PC-3 (cell line): ENCODE data around the gene GUCY1B1. TPM values are rescaled to one million over a fixed set of nuclear protein-coding genes. Genes with fewer than 3 reads are reported as not detected.

Source experiments
- ATAC-seq: fragments of 200-7000 bp; cut with Tn5 transposase; 2 replicates; pipeline ENCODE4 v1.9.1; 2020; ENCODE audit warnings: mild to moderate bottlenecking, moderate library complexity
- BruUV-seq: library from RNA; stranded (reverse); fragments of 400-500 nt; replicated peaks from 2 replicates; lab custom pipeline; 2021; lab: Mats Ljungman, UMichigan
- CTCF ChIA-PET: fragments of 300-600 bp; sonication (Branson Sonifier 250); formaldehyde crosslinking; loops from one replicate; lab custom pipeline; 2022; ENCODE audit warnings: antibody characterized with exemption; lab: Charles Lee
- POLR2A ChIA-PET: fragments of 300-600 bp; sonication (Branson Sonifier 250); formaldehyde crosslinking; loops from one replicate; lab custom pipeline; 2022; ENCODE audit warnings: antibody characterized with exemption; ENCODE audit not compliant: unreplicated experiment; lab: Charles Lee
- DNase-seq: peaks from one replicate; pipeline ENCODE4 v3.0.0-alpha.2; 2015
- H2AFZ ChIP-seq: fragments of 300-600 bp; sonication (generic); 2 replicates; pipeline ENCODE4 v1.6.0; 2016; ENCODE audit warnings: antibody characterized with exemption, low read length
- H3F3A ChIP-seq: fragments of 300-600 bp; sonication (generic); one replicate; pipeline ENCODE4 v1.6.0; 2017; ENCODE audit warnings: antibody characterized with exemption, low read length, control low read depth, mild to moderate bottlenecking; ENCODE audit not compliant: unreplicated experiment
- H3K27ac ChIP-seq: fragments of 300-600 bp; sonication (generic); 2 replicates; pipeline ENCODE4 v1.5.1; 2016; ENCODE audit warnings: mild to moderate bottlenecking, low read length
- H3K27me3 ChIP-seq: fragments of 300-600 bp; sonication (generic); 2 replicates; pipeline ENCODE4 v1.6.1; 2016; ENCODE audit warnings: low read length, mixed read lengths
- H3K36me3 ChIP-seq: fragments of 300-600 bp; sonication (generic); 2 replicates; pipeline ENCODE4 v1.6.1; 2016; ENCODE audit warnings: low read depth, mixed run types, low read length, mixed read lengths
- H3K4me1 ChIP-seq: fragments of 300-600 bp; sonication (generic); 2 replicates; pipeline ENCODE4 v1.5.1; 2016; ENCODE audit warnings: low read length; ENCODE audit not compliant: insufficient read depth
- H3K4me2 ChIP-seq: fragments of 300-600 bp; sonication (generic); 2 replicates; pipeline ENCODE4 v1.6.0; 2016; ENCODE audit warnings: low read length
- H3K4me3 ChIP-seq: fragments of 300-600 bp; sonication (generic); 2 replicates; pipeline ENCODE4 v1.5.1; 2016; ENCODE audit warnings: mild to moderate bottlenecking, low read length, mixed read lengths
- H3K79me2 ChIP-seq: fragments of 300-600 bp; sonication (generic); 2 replicates; pipeline ENCODE4 v1.6.1; 2017; ENCODE audit warnings: low read length, mixed read lengths
- H3K9ac ChIP-seq: fragments of 300-600 bp; sonication (generic); 2 replicates; pipeline ENCODE4 v1.6.0; 2016; ENCODE audit warnings: mild to moderate bottlenecking, low read length
- H3K9me2 ChIP-seq: fragments of 300-600 bp; sonication (generic); replicated peaks from 2 replicates; pipeline ENCODE4 v1.6.1; 2016; ENCODE audit warnings: mixed run types, low read length, mixed read lengths
- H3K9me3 ChIP-seq: fragments of 300-600 bp; sonication (generic); 2 replicates; pipeline ENCODE4 v1.6.1; 2016; ENCODE audit warnings: low read length, mixed read lengths
- H4K20me1 ChIP-seq: fragments of 300-600 bp; sonication (generic); 2 replicates; pipeline ENCODE4 v1.6.1; 2016; ENCODE audit warnings: low read length, mixed read lengths
- EZH2 ChIP-seq: fragments of 300-600 bp; sonication (generic); IDR thresholded peaks from one replicate; pipeline ENCODE4 v1.6.1; 2017; ENCODE audit warnings: antibody characterized with exemption, mild to moderate bottlenecking, low read length; ENCODE audit not compliant: unreplicated experiment
- EZH2phosphoT487 ChIP-seq: fragments of 300-600 bp; sonication (generic); IDR thresholded peaks from 2 replicates; pipeline ENCODE4 v1.6.1; 2018; ENCODE audit warnings: mild to moderate bottlenecking, antibody characterized with exemption, low read length, borderline replicate concordance
- intact Hi-C: fragments of 100-400 bp; cut with micrococcal nuclease; formaldehyde crosslinking; loops from 2 replicates; pipeline ENCODE4 v1.9.0; 2023
- total RNA-seq: library from RNA; depleted of rRNA; stranded (reverse); fragments of >200 nt; gene quantifications from 2 replicates; pipeline ENCODE4 v1.2.3, GENCODE V29; 2014
- TF ChIP-seq, protein P1 (sequence below): fragments of 300-600 bp; sonication (generic); conservative IDR thresholded peaks from 2 replicates; pipeline ENCODE4 v1.5.1; 2017; ENCODE audit warnings: antibody characterized with exemption, low read depth, mild to moderate bottlenecking, low read length

GUCY1B1 gene
- total RNA-seq, 1 experiment from 2014 or later, result 4.4 TPM

DNA sequence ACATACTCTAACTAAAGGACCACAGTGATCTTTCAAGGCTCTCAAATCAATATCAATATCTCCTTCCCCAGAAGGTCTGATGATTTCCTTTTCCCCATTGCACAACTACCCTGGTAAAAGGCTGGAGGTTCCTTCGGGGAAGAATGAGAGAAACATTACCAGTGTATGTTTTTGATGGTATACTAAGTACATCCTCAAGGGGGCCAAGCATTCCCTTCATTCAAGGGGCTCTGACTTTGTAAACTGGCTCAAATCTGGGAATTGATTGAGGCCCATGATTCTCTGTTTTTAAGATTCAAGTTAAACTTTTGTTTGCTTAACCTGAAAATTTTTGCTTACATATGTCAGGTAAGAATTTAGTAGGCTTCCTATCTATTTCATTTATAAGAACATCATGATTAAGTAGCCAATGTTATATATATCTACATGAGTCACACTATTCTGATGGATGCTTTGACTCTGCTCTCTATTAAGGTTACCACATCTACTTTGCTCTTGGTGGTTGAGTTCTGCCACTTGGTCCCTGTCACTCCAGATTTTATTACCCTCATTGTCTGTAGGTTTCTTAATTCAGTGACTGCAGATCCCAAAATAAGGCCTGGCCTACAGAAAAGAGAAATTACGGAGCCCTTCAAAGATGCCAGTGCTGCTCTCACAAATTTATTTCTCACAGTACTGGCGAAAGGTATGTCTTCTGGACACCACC is 16.4 kb upstream of the GUCY1B1 start:
- Histone ChIP-seq H4K20me1 (no peaks in the 10 kb centered on the region), H3K4me2 (no peak overlapping the region), H3K9ac (no peak overlapping the region), H3F3A (no peaks in the 10 kb centered on the region), H3K36me3 (no peaks in the 10 kb centered on the region), H3K27me3 (no peaks in the 10 kb centered on the region), H3K4me3 (no peak overlapping the region), H2AFZ (no peak overlapping the region), H3K27ac (no peak overlapping the region), H3K79me2 (no peaks in the 10 kb centered on the region), H3K9me3 (no peaks in the 10 kb centered on the region), H3K4me1 (peaks cover 4% of the 10 kb centered on the region; the same call in 1 of the 2 replicates), H3K9me2 (no peaks in the 10 kb centered on the region)
- ChIA-PET POLR2A (no interaction called here), CTCF (no interaction called here)
- intact Hi-C loops, result no loop called here
- TF ChIP-seq, protein P1, sequence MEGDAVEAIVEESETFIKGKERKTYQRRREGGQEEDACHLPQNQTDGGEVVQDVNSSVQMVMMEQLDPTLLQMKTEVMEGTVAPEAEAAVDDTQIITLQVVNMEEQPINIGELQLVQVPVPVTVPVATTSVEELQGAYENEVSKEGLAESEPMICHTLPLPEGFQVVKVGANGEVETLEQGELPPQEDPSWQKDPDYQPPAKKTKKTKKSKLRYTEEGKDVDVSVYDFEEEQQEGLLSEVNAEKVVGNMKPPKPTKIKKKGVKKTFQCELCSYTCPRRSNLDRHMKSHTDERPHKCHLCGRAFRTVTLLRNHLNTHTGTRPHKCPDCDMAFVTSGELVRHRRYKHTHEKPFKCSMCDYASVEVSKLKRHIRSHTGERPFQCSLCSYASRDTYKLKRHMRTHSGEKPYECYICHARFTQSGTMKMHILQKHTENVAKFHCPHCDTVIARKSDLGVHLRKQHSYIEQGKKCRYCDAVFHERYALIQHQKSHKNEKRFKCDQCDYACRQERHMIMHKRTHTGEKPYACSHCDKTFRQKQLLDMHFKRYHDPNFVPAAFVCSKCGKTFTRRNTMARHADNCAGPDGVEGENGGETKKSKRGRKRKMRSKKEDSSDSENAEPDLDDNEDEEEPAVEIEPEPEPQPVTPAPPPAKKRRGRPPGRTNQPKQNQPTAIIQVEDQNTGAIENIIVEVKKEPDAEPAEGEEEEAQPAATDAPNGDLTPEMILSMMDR, result peak; percentile 39; the same call in 1 of the 2 replicates
- no peak for TF ChIP-seq EZH2
- ATAC-seq (no peak), DNase-seq (peak; percentile 8)
- BruUV-seq, result no TSS peak

DNA sequence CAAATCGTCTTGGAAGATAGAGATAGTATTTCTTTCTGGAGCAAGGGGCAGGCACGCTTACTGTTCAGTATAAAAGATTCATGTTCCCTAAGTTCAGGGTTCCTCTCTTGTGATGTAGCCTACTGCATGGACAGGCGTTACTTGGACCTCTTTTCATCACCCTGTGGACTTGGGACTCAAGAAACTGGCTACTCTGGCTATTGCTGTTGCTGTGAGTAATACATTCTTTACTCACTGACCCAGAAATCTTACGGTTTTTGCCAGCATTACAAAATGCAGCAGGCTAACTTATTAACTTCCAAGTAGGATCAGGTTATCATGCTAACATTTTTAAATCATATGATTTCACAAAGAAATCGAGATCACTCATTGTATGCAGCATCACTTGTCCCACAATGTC is 12.8 kb upstream of the GUCY1B1 start:
- peak; percentile 52 for DNase-seq
- intact Hi-C loops, result no loop called here
- Histone ChIP-seq H3K9me2 (no peaks in the 10 kb centered on the region), H3K27ac (no peak overlapping the region), H3K9ac (no peak overlapping the region), H3F3A (no peaks in the 10 kb centered on the region), H3K4me2 (no peak overlapping the region), H3K4me3 (no peak overlapping the region), H3K36me3 (no peaks in the 10 kb centered on the region), H4K20me1 (no peaks in the 10 kb centered on the region), H3K9me3 (no peaks in the 10 kb centered on the region), H2AFZ (no peak overlapping the region), H3K27me3 (no peaks in the 10 kb centered on the region), H3K4me1 (peaks cover 4% of the 10 kb centered on the region; the same call in 1 of the 2 replicates), H3K79me2 (no peaks in the 10 kb centered on the region)
- peak; percentile 55 for ATAC-seq
- ChIA-PET POLR2A (no interaction called here), CTCF (no interaction called here)
- BruUV-seq, result no TSS peak
- TF ChIP-seq, protein P1, result no peak
- no peak for TF ChIP-seq EZH2
- TF ChIP-seq EZH2phosphoT487, result no peak

DNA sequence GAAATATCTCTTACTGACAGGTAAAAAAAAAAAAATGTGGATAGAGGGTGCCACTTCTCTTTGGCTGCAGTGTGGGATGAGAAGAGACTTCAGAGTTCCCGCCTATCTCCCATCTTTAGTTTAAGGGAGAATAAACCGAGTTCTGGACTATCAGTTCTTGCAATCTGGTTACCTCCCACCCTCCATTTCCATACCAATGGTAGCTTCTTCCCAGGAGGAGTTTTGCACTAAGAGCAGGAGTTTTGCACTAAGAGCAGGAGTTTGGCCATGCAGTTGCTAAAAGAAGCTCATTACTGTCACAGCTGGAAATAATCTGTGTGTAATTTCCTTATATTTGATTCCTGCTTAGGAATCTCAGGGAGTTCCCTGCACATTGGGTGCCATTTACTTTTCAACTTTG is 10.8 kb upstream of the GUCY1B1 start:
- H3K4me1 ChIP-seq, result peaks cover 4% of the 10 kb centered on the region; the same call in 1 of the 2 replicates
- ChIA-PET CTCF (no interaction called here), POLR2A (interaction anchor here (0.7 kb wide), 1 partner anchor 31 kb away, joined by 8 read pairs; no protein-coding TSS in a partner anchor)
- no peak overlapping the region for H3K9ac ChIP-seq
- H3K9me2 ChIP-seq, result no peaks in the 10 kb centered on the region
- BruUV-seq, result no TSS peak
- no peaks in the 10 kb centered on the region for H3K27me3 ChIP-seq
- no peak overlapping the region for H2AFZ ChIP-seq
- intact Hi-C loops, result no loop called here
- H3F3A ChIP-seq, result no peaks in the 10 kb centered on the region
- H3K79me2 ChIP-seq, result no peaks in the 10 kb centered on the region
- H3K9me3 ChIP-seq, result no peaks in the 10 kb centered on the region
- no peak for TF ChIP-seq EZH2phosphoT487
- TF ChIP-seq, protein P1, result no peak
- no peak for TF ChIP-seq EZH2
- H3K27ac ChIP-seq, result no peak overlapping the region
- no peaks in the 10 kb centered on the region for H3K36me3 ChIP-seq
- no peak overlapping the region for H3K4me2 ChIP-seq
- ATAC-seq (no peak), DNase-seq (no peak)
- H4K20me1 ChIP-seq, result no peaks in the 10 kb centered on the region
- H3K4me3 ChIP-seq, result no peak overlapping the region
